ENCODE data around the gene GJB2.

Gene GJB2

GRCh38 chr13:20178156-20178555, 14.6 kb downstream of the GJB2 start:
- H3K27me3 ChIP-seq (ENCODE audit: control insufficient read depth in 1 of 2, insufficient read depth in 2 of 2, low read length in 2 of 2): peaks cover 25 to 35% of the 10 kb centered on the region in 2 donors
- peaks cover 2% of the 10 kb centered on the region for H3K4me1 ChIP-seq (ENCODE audit: control insufficient read depth, insufficient read depth, low read length)
- H3K9ac ChIP-seq (ENCODE audit: low read length in 2 of 2): no peak overlapping the region
- no peak overlapping the region for H3K27ac ChIP-seq (ENCODE audit: low read length)
- no peaks in the 10 kb centered on the region for H3K9me3 ChIP-seq (ENCODE audit: control insufficient read depth in 2 of 2, low read length in 2 of 2)
- H3K36me3 ChIP-seq (ENCODE audit: control insufficient read depth in 2 of 2, insufficient read depth in 2 of 2, low read length in 2 of 2): no peaks in the 10 kb centered on the region
- no peak overlapping the region for H3K4me3 ChIP-seq (ENCODE audit: low read length in 2 of 2)

GRCh38 chr13:20177049-20177831, 15.5 kb downstream of the GJB2 start:
- H3K36me3 ChIP-seq (ENCODE audit: control insufficient read depth in 2 of 2, insufficient read depth in 2 of 2, low read length in 2 of 2): no peaks in the 10 kb centered on the region
- no peak overlapping the region for H3K4me3 ChIP-seq (ENCODE audit: low read length in 2 of 2)
- peaks cover 2% of the 10 kb centered on the region for H3K4me1 ChIP-seq (ENCODE audit: control insufficient read depth, insufficient read depth, low read length)
- peaks cover 25 to 35% of the 10 kb centered on the region in 2 donors for H3K27me3 ChIP-seq (ENCODE audit: control insufficient read depth in 1 of 2, insufficient read depth in 2 of 2, low read length in 2 of 2)
- no peaks in the 10 kb centered on the region for H3K9me3 ChIP-seq (ENCODE audit: control insufficient read depth in 2 of 2, low read length in 2 of 2)
- no peak overlapping the region for H3K9ac ChIP-seq (ENCODE audit: low read length in 2 of 2)
- H3K27ac ChIP-seq (ENCODE audit: low read length): no peak overlapping the region

GRCh38 chr13:20175907-20176652, 16.7 kb downstream of the GJB2 start:
- no peaks in the 10 kb centered on the region for H3K9me3 ChIP-seq (ENCODE audit: control insufficient read depth in 2 of 2, low read length in 2 of 2)
- H3K36me3 ChIP-seq (ENCODE audit: control insufficient read depth in 2 of 2, insufficient read depth in 2 of 2, low read length in 2 of 2): no peaks in the 10 kb centered on the region
- no peak overlapping the region for H3K4me3 ChIP-seq (ENCODE audit: low read length in 2 of 2)
- H3K27me3 ChIP-seq (ENCODE audit: control insufficient read depth in 1 of 2, insufficient read depth in 2 of 2, low read length in 2 of 2): peaks cover 25 to 35% of the 10 kb centered on the region in 2 donors
- no peak overlapping the region for H3K9ac ChIP-seq (ENCODE audit: low read length in 2 of 2)
- H3K4me1 ChIP-seq (ENCODE audit: control insufficient read depth, insufficient read depth, low read length): peaks cover 2% of the 10 kb centered on the region
- H3K27ac ChIP-seq (ENCODE audit: low read length): no peak overlapping the region

GRCh38 chr13:20175406-20175794, 17.3 kb downstream of the GJB2 start:
- peaks cover 2% of the 10 kb centered on the region for H3K4me1 ChIP-seq (ENCODE audit: control insufficient read depth, insufficient read depth, low read length)
- H3K9me3 ChIP-seq (ENCODE audit: control insufficient read depth in 2 of 2, low read length in 2 of 2): no peaks in the 10 kb centered on the region
- H3K27ac ChIP-seq (ENCODE audit: low read length): no peak overlapping the region
- H3K27me3 ChIP-seq (ENCODE audit: control insufficient read depth in 1 of 2, insufficient read depth in 2 of 2, low read length in 2 of 2): peaks cover 24 to 31% of the 10 kb centered on the region in 2 donors
- no peak overlapping the region for H3K4me3 ChIP-seq (ENCODE audit: low read length in 2 of 2)
- no peaks in the 10 kb centered on the region for H3K36me3 ChIP-seq (ENCODE audit: control insufficient read depth in 2 of 2, insufficient read depth in 2 of 2, low read length in 2 of 2)
- H3K9ac ChIP-seq (ENCODE audit: low read length in 2 of 2): no peak overlapping the region

- Histone ChIP-seq H3K36me3 (ENCODE audit: control insufficient read depth in 2 of 2, insufficient read depth in 2 of 2, low read length in 2 of 2) (no peaks in the 10 kb centered on the region), H3K27ac (ENCODE audit: low read length) (no peak overlapping the region), H3K4me3 (ENCODE audit: low read length in 2 of 2) (peak overlapping the region in 1 of 2 donors; percentile 30), H3K9me3 (ENCODE audit: control insufficient read depth in 2 of 2, low read length in 2 of 2) (no peaks in the 10 kb centered on the region), H3K27me3 (ENCODE audit: control insufficient read depth in 1 of 2, insufficient read depth in 2 of 2, low read length in 2 of 2) (peaks cover 26 to 28% of the 10 kb centered on the region in 2 donors), H3K9ac (ENCODE audit: low read length in 2 of 2) (no peak overlapping the region), H3K4me1 (ENCODE audit: control insufficient read depth, insufficient read depth, low read length) (peaks cover 2% of the 10 kb centered on the region)
Measured at GRCh38 chr13:20174656-20175405, 17.9 kb downstream of the GJB2 start.

GRCh38 chr13:20173116-20173746, 19.5 kb downstream of the GJB2 start:
- H3K27me3 ChIP-seq (ENCODE audit: control insufficient read depth in 1 of 2, insufficient read depth in 2 of 2, low read length in 2 of 2): peaks cover 25 to 27% of the 10 kb centered on the region in 2 donors

GRCh38 chr13:20171364-20171763, 21.4 kb downstream of the GJB2 start:
- no peak overlapping the region for H3K27ac ChIP-seq (ENCODE audit: low read length)
- peaks cover 13 to 21% of the 10 kb centered on the region in 2 donors for H3K27me3 ChIP-seq (ENCODE audit: control insufficient read depth in 1 of 2, insufficient read depth in 2 of 2, low read length in 2 of 2)
- H3K9me3 ChIP-seq (ENCODE audit: control insufficient read depth in 2 of 2, low read length in 2 of 2): no peaks in the 10 kb centered on the region
- H3K36me3 ChIP-seq (ENCODE audit: control insufficient read depth in 2 of 2, insufficient read depth in 2 of 2, low read length in 2 of 2): no peaks in the 10 kb centered on the region
- H3K4me1 ChIP-seq (ENCODE audit: control insufficient read depth, insufficient read depth, low read length): no peaks in the 10 kb centered on the region
- H3K4me3 ChIP-seq (ENCODE audit: low read length in 2 of 2): no peak overlapping the region
- no peak overlapping the region for H3K9ac ChIP-seq (ENCODE audit: low read length in 2 of 2)

More at GRCh38 chr13:20173116-20173746, 19.5 kb downstream of the GJB2 start:
- H3K9me3 ChIP-seq (ENCODE audit: control insufficient read depth in 2 of 2, low read length in 2 of 2): no peaks in the 10 kb centered on the region
- no peak overlapping the region for H3K9ac ChIP-seq (ENCODE audit: low read length in 2 of 2)
- no peak overlapping the region for H3K4me3 ChIP-seq (ENCODE audit: low read length in 2 of 2)
- H3K36me3 ChIP-seq (ENCODE audit: control insufficient read depth in 2 of 2, insufficient read depth in 2 of 2, low read length in 2 of 2): no peaks in the 10 kb centered on the region
- no peak overlapping the region for H3K27ac ChIP-seq (ENCODE audit: low read length)
- H3K4me1 ChIP-seq (ENCODE audit: control insufficient read depth, insufficient read depth, low read length): peaks cover 2% of the 10 kb centered on the region

GRCh38 chr13:20170921-20171320, 21.8 kb downstream of the GJB2 start:
- no peak overlapping the region for H3K4me3 ChIP-seq (ENCODE audit: low read length in 2 of 2)
- H3K9me3 ChIP-seq (ENCODE audit: control insufficient read depth in 2 of 2, low read length in 2 of 2): no peaks in the 10 kb centered on the region
- H3K27me3 ChIP-seq (ENCODE audit: control insufficient read depth in 1 of 2, insufficient read depth in 2 of 2, low read length in 2 of 2): peaks cover 14 to 19% of the 10 kb centered on the region in 2 donors
- H3K36me3 ChIP-seq (ENCODE audit: control insufficient read depth in 2 of 2, insufficient read depth in 2 of 2, low read length in 2 of 2): no peaks in the 10 kb centered on the region
- no peaks in the 10 kb centered on the region for H3K4me1 ChIP-seq (ENCODE audit: control insufficient read depth, insufficient read depth, low read length)
- H3K9ac ChIP-seq (ENCODE audit: low read length in 2 of 2): no peak overlapping the region
- no peak overlapping the region for H3K27ac ChIP-seq (ENCODE audit: low read length)

- Histone ChIP-seq H3K27ac (ENCODE audit: low read length) (no peak overlapping the region), H3K4me3 (ENCODE audit: low read length in 2 of 2) (no peak overlapping the region), H3K27me3 (ENCODE audit: control insufficient read depth in 1 of 2, insufficient read depth in 2 of 2, low read length in 2 of 2) (peaks cover 15 to 17% of the 10 kb centered on the region in 2 donors)
Measured at GRCh38 chr13:20168396-20168795, 24.3 kb downstream of the GJB2 start.

More at GRCh38 chr13:20168396-20168795, 24.3 kb downstream of the GJB2 start:
- H3K36me3 ChIP-seq (ENCODE audit: control insufficient read depth in 2 of 2, insufficient read depth in 2 of 2, low read length in 2 of 2): no peaks in the 10 kb centered on the region
- no peaks in the 10 kb centered on the region for H3K9me3 ChIP-seq (ENCODE audit: control insufficient read depth in 2 of 2, low read length in 2 of 2)
- H3K9ac ChIP-seq (ENCODE audit: low read length in 2 of 2): no peak overlapping the region
- peaks cover 2% of the 10 kb centered on the region for H3K4me1 ChIP-seq (ENCODE audit: control insufficient read depth, insufficient read depth, low read length)
